ENCODE measurements around the gene MED28.
"Not testable (repeated sequence)": the region's sequence is repeated elsewhere in the genome, so short reads cannot be mapped to it uniquely, and the experiment has no call there.

MED28 gene

GRCh38 chr4:17614416-17615299 lies at the start of gene MED28:
Gene MED28 (plus strand): TSS chr4:17614641. CDS start chr4:17614655, 14 bp downstream.
- no peak for TF ChIP-seq CTCF (IDR thresholded peaks at IDR 0.05; ENCODE audit: control insufficient read depth, insufficient read depth, low read depth, low read length, missing control alignments)
- H3K4me3 ChIP-seq (ENCODE audit: control insufficient read depth, low read depth, low read length) = peak within 1 kb of the TSS; percentile 81
- peak; percentile 77 for DNase-seq (ENCODE audit: low read depth)

- no peak for DNase-seq (ENCODE audit: low read depth)
- no peak for TF ChIP-seq CTCF (IDR thresholded peaks at IDR 0.05; ENCODE audit: control insufficient read depth, insufficient read depth, low read depth, low read length, missing control alignments)
- no peak overlapping the region for H3K4me3 ChIP-seq (ENCODE audit: control insufficient read depth, low read depth, low read length)
Observed at GRCh38 chr4:17565846-17566245, 48.6 kb upstream of the MED28 start.

- no peak overlapping the region for H3K4me3 ChIP-seq (ENCODE audit: control insufficient read depth, low read depth, low read length)
- no peak for TF ChIP-seq CTCF (IDR thresholded peaks at IDR 0.05; ENCODE audit: control insufficient read depth, insufficient read depth, low read depth, low read length, missing control alignments)
Observed at GRCh38 chr4:17567271-17567670, 47.2 kb upstream of the MED28 start.

GRCh38 chr4:17574206-17574605 lies 40.2 kb upstream of the MED28 start:
- no peak for TF ChIP-seq CTCF (IDR thresholded peaks at IDR 0.05; ENCODE audit: control insufficient read depth, insufficient read depth, low read depth, low read length, missing control alignments)
- DNase-seq (ENCODE audit: low read depth) = no peak
- H3K4me3 ChIP-seq (ENCODE audit: control insufficient read depth, low read depth, low read length) = no peak overlapping the region

More at GRCh38 chr4:17567271-17567670, 47.2 kb upstream of the MED28 start:
- no peak for DNase-seq (ENCODE audit: low read depth)

- not testable (repeated sequence) for DNase-seq (ENCODE audit: low read depth); H3K4me3 ChIP-seq (ENCODE audit: control insufficient read depth, low read depth, low read length)
Observed at GRCh38 chr4:17575177-17575576, 39.3 kb upstream of the MED28 start.

- TF ChIP-seq CTCF (IDR thresholded peaks at IDR 0.05; ENCODE audit: control insufficient read depth, insufficient read depth, low read depth, low read length, missing control alignments) = no peak
- peak within 1 kb of the TSS; percentile 78 for H3K4me3 ChIP-seq (ENCODE audit: control insufficient read depth, low read depth, low read length)
- peak; percentile 79 for DNase-seq (ENCODE audit: low read depth)
Observed at GRCh38 chr4:17576932-17577664, 37.3 kb upstream of the MED28 start, which contains the start of gene LAP3. Gene LAP3 (plus strand): TSS chr4:17577198. CDS start chr4:17577466, 268 bp downstream.
